ENCODE data around the gene POTEC. TPM values are rescaled to one million over a fixed set of nuclear protein-coding genes. Genes with fewer than 3 reads are reported as not detected.
A peak's percentile ranks its signal among the peaks of the same experiment; 100 is the strongest.
"Not testable (repeated sequence)": the region's sequence is repeated elsewhere in the genome, so short reads cannot be mapped to it uniquely, and the experiment has no call there.

POTEC gene
- not detected for total RNA-seq

- DNase-seq (ENCODE audit: low spot score in 2 of 2); intact Hi-C loops (cut with DNase I; ENCODE audit: low total_unique reads); H3K4me3 ChIP-seq (ENCODE audit: low read depth, poor library complexity, severe bottlenecking): not testable (repeated sequence)
- WGBS, 2 donors: 82 to 96% methylated on average over 43 to 46 of the region's 46 CpGs
These were observed at the start of gene POTEC for GRCh38 chr18:14543446-14543964. Gene POTEC (minus strand): TSS chr18:14543600. CDS start chr18:14543146, 454 bp downstream.

- H3K4me3 ChIP-seq (ENCODE audit: low read depth, poor library complexity, severe bottlenecking): no peak overlapping the region
- intact Hi-C loops (cut with DNase I; ENCODE audit: low total_unique reads): no loop called here
- no peak for TF ChIP-seq POLR2A (IDR thresholded peaks at IDR 0.05)
- TF ChIP-seq CTCF (IDR thresholded peaks at IDR 0.05): no peak
- DNase-seq (ENCODE audit: low spot score in 2 of 2): no peak
- WGBS, 2 donors: 65 to 67% methylated on average over 3 of the region's 3 CpGs
These were observed 34.6 kb upstream of the POTEC start for GRCh38 chr18:14577971-14578370.

- H3K4me3 ChIP-seq (ENCODE audit: low read depth, poor library complexity, severe bottlenecking); intact Hi-C loops (cut with DNase I; ENCODE audit: low total_unique reads); DNase-seq (ENCODE audit: low spot score in 2 of 2): not testable (repeated sequence)
- WGBS, 2 donors: 40 to 100% methylated on average over 1 of the region's 2 CpGs
These were observed 16.1 kb upstream of the POTEC start for GRCh38 chr18:14559502-14559901.

GRCh38 chr18:14531659-14532058, 11.7 kb downstream of the POTEC start:
- WGBS, 2 donors: no CpG with 5 or more reads among the region's 1 CpG
- H3K4me3 ChIP-seq (ENCODE audit: low read depth, poor library complexity, severe bottlenecking); intact Hi-C loops (cut with DNase I; ENCODE audit: low total_unique reads); DNase-seq (ENCODE audit: low spot score in 2 of 2): not testable (repeated sequence)

- DNase-seq (ENCODE audit: low spot score in 2 of 2); H3K4me3 ChIP-seq (ENCODE audit: low read depth, poor library complexity, severe bottlenecking); intact Hi-C loops (cut with DNase I; ENCODE audit: low total_unique reads): not testable (repeated sequence)
- WGBS, 2 donors: 0 to 52% methylated on average over 1 to 3 of the region's 3 CpGs
These were observed 32.7 kb downstream of the POTEC start for GRCh38 chr18:14510707-14511106.

GRCh38 chr18:14503691-14504090, 39.7 kb downstream of the POTEC start:
- DNase-seq (ENCODE audit: low spot score in 2 of 2): peak in 1 of 2 donors; percentile 59
- 92 to 96% methylated on average over 3 to 4 of the region's 8 CpGs for whole genome bisulfite sequencing, 2 donors
- intact Hi-C loops (cut with DNase I; ENCODE audit: low total_unique reads); H3K4me3 ChIP-seq (ENCODE audit: low read depth, poor library complexity, severe bottlenecking): not testable (repeated sequence)

GRCh38 chr18:14501894-14502293, 41.5 kb downstream of the POTEC start:
- H3K4me3 ChIP-seq (ENCODE audit: low read depth, poor library complexity, severe bottlenecking); intact Hi-C loops (cut with DNase I; ENCODE audit: low total_unique reads); DNase-seq (ENCODE audit: low spot score in 2 of 2): not testable (repeated sequence)
- 81 to 88% methylated on average over 4 of the region's 4 CpGs for WGBS, 2 donors

GRCh38 chr18:14489256-14490014, 54.0 kb downstream of the POTEC start:
- DNase-seq (ENCODE audit: low spot score in 2 of 2): peak in 1 of 2 donors; percentile 49
- intact Hi-C loops (cut with DNase I; ENCODE audit: low total_unique reads); H3K4me3 ChIP-seq (ENCODE audit: low read depth, poor library complexity, severe bottlenecking): not testable (repeated sequence)
- 77 to 78% methylated on average over 23 to 38 of the region's 47 CpGs for WGBS, 2 donors

- intact Hi-C loops (cut with DNase I; ENCODE audit: low total_unique reads); DNase-seq (ENCODE audit: low spot score in 2 of 2); H3K4me3 ChIP-seq (ENCODE audit: low read depth, poor library complexity, severe bottlenecking): not testable (repeated sequence)
- 89 to 92% methylated on average over 17 of the region's 17 CpGs for WGBS, 2 donors
These were observed 54.6 kb downstream of the POTEC start for GRCh38 chr18:14488789-14489188.

- WGBS, 2 donors: 89 to 95% methylated on average over 14 to 21 of the region's 42 CpGs
- H3K4me3 ChIP-seq (ENCODE audit: low read depth, poor library complexity, severe bottlenecking); DNase-seq (ENCODE audit: low spot score in 2 of 2); intact Hi-C loops (cut with DNase I; ENCODE audit: low total_unique reads): not testable (repeated sequence)
These were observed 56.3 kb downstream of the POTEC start for GRCh38 chr18:14486926-14487580.

- DNase-seq (ENCODE audit: low spot score in 2 of 2); H3K4me3 ChIP-seq (ENCODE audit: low read depth, poor library complexity, severe bottlenecking); intact Hi-C loops (cut with DNase I; ENCODE audit: low total_unique reads): not testable (repeated sequence)
- 96 to 97% methylated on average over 18 of the region's 18 CpGs for WGBS, 2 donors
These were observed 64.3 kb downstream of the POTEC start for GRCh38 chr18:14479076-14479475.

GRCh38 chr18:14475520-14475919, 67.9 kb downstream of the POTEC start:
- H3K4me3 ChIP-seq (ENCODE audit: low read depth, poor library complexity, severe bottlenecking); intact Hi-C loops (cut with DNase I; ENCODE audit: low total_unique reads); DNase-seq (ENCODE audit: low spot score in 2 of 2): not testable (repeated sequence)
- 96 to 98% methylated on average over 7 to 13 of the region's 15 CpGs for WGBS, 2 donors

- 98% methylated on average over 12 to 20 of the region's 22 CpGs for WGBS, 2 donors
- DNase-seq (ENCODE audit: low spot score in 2 of 2); intact Hi-C loops (cut with DNase I; ENCODE audit: low total_unique reads); H3K4me3 ChIP-seq (ENCODE audit: low read depth, poor library complexity, severe bottlenecking): not testable (repeated sequence)
These were observed 68.6 kb downstream of the POTEC start for GRCh38 chr18:14474752-14475151.
